Measurements from ENCODE around the gene RTKN2. TPM values are rescaled to one million over a fixed set of nuclear protein-coding genes. Genes with fewer than 3 reads are reported as not detected.

Gene RTKN2
- polyA plus RNA-seq, 3 donors = 0.07 to 0.08 TPM; not detected in 1

- H3K4me1 Mint-ChIP-seq = peaks cover 1% of the 10 kb centered on the region
- H3K27ac Mint-ChIP-seq = no peak overlapping the region
- intact Hi-C loops (cut with micrococcal nuclease) = no loop called here
These were observed 31.1 kb downstream of the RTKN2 start for GRCh38 chr10:62237506-62237905.

GRCh38 chr10:62234077-62234605 lies 34.5 kb downstream of the RTKN2 start:
- TF ChIP-seq CTCF (IDR thresholded peaks at IDR 0.05) = no peak
- Histone ChIP-seq H3K9me3 (replicated peaks in 1 of 2; ENCODE audit: control insufficient read depth in 1 of 2, insufficient read depth in 1 of 2, low read length in 2 of 2) (no peaks in the 10 kb centered on the region), H3K4me3 (replicated peaks in 1 of 3; ENCODE audit: low read depth in 2 of 3, low read length in 3 of 3) (no peak overlapping the region), H3K79me2 (ENCODE audit: insufficient read depth, low read length) (no peaks in the 10 kb centered on the region), H3K27me3 (ENCODE audit: control insufficient read depth in 2 of 2, insufficient read depth in 2 of 2, low read length in 2 of 2) (no peaks in the 10 kb centered on the region), H4K20me1 (ENCODE audit: insufficient read depth, low read length) (no peaks in the 10 kb centered on the region), H2AFZ (ENCODE audit: insufficient read depth, low read depth, low read length, poor library complexity, severe bottlenecking) (no peak overlapping the region), H3K4me2 (replicated peaks; ENCODE audit: extremely low read depth, low read length, poor library complexity, severe bottlenecking) (no peak overlapping the region), H3K27ac (ENCODE audit: low read depth in 1 of 2, low read length in 2 of 2) (no peak overlapping the region), H3K4me1 (ENCODE audit: control insufficient read depth in 1 of 2, insufficient read depth in 2 of 2, low read length in 2 of 2) (no peaks in the 10 kb centered on the region), H3K9ac (ENCODE audit: insufficient read depth, low read length, poor library complexity, severe bottlenecking) (no peak overlapping the region), H3K36me3 (replicated peaks in 1 of 2; ENCODE audit: control insufficient read depth in 1 of 2, insufficient read depth in 2 of 2, low read length in 2 of 2) (no peaks in the 10 kb centered on the region)
- no peak for DNase-seq
- Mint-ChIP-seq H3K9me3 (no peaks in the 10 kb centered on the region), H3K4me3 (no peak overlapping the region), H3K4me1 (peaks cover 1% of the 10 kb centered on the region), H3K36me3 (peaks cover 0 to 2% of the 10 kb centered on the region in 2 donors), H3K27me3 (ENCODE audit: low read depth in 3 of 3) (no peaks in the 10 kb centered on the region), H3K27ac (no peak overlapping the region)
- intact Hi-C loops (cut with micrococcal nuclease) = no loop called here
- WGBS (ENCODE audit: insufficient coverage) = no CpG with 5 or more reads among the region's 2 CpGs

More at GRCh38 chr10:62237506-62237905, 31.1 kb downstream of the RTKN2 start:
- Histone ChIP-seq H4K20me1 (ENCODE audit: insufficient read depth, low read length) (no peaks in the 10 kb centered on the region), H3K4me2 (replicated peaks; ENCODE audit: extremely low read depth, low read length, poor library complexity, severe bottlenecking) (no peak overlapping the region), H3K27me3 (ENCODE audit: control insufficient read depth in 2 of 2, insufficient read depth in 2 of 2, low read length in 2 of 2) (no peaks in the 10 kb centered on the region), H3K4me3 (replicated peaks in 1 of 3; ENCODE audit: low read depth in 2 of 3, low read length in 3 of 3) (no peak overlapping the region), H2AFZ (ENCODE audit: insufficient read depth, low read depth, low read length, poor library complexity, severe bottlenecking) (no peak overlapping the region), H3K27ac (ENCODE audit: low read depth in 1 of 2, low read length in 2 of 2) (no peak overlapping the region), H3K9me3 (replicated peaks in 1 of 2; ENCODE audit: control insufficient read depth in 1 of 2, insufficient read depth in 1 of 2, low read length in 2 of 2) (no peaks in the 10 kb centered on the region), H3K9ac (ENCODE audit: insufficient read depth, low read length, poor library complexity, severe bottlenecking) (no peak overlapping the region), H3K36me3 (replicated peaks in 1 of 2; ENCODE audit: control insufficient read depth in 1 of 2, insufficient read depth in 2 of 2, low read length in 2 of 2) (no peaks in the 10 kb centered on the region), H3K4me1 (ENCODE audit: control insufficient read depth in 1 of 2, insufficient read depth in 2 of 2, low read length in 2 of 2) (peaks cover 2 to 3% of the 10 kb centered on the region in 2 donors), H3K79me2 (ENCODE audit: insufficient read depth, low read length) (no peaks in the 10 kb centered on the region)
- Mint-ChIP-seq H3K4me3 (no peak overlapping the region), H3K36me3 (peaks cover 0 to 2% of the 10 kb centered on the region in 2 donors), H3K27me3 (ENCODE audit: low read depth in 3 of 3) (no peaks in the 10 kb centered on the region), H3K9me3 (no peaks in the 10 kb centered on the region)
- no CpG with 5 or more reads among the region's 2 CpGs for WGBS (ENCODE audit: insufficient coverage)
- no peak for TF ChIP-seq CTCF (IDR thresholded peaks at IDR 0.05)
- DNase-seq = no peak

Measured in CD14-positive monocyte (primary cell).